NOMO-1 (cell line): ENCODE measurements around the gene MEIS1.
A peak's percentile ranks its signal among the peaks of the same experiment; 100 is the strongest.

Experiments used
- DNase-seq, 2 experiments: peaks; one replicate each; lab custom pipeline; 2025; ENCODE audit not compliant: unreplicated experiment in 2 of 2; lab: John Stamatoyannopoulos, UW

The MEIS1 gene

GRCh38 chr2:66530651-66531050, 95.7 kb downstream of the MEIS1 start:
- DNase-seq: no peak

- no peak for DNase-seq
Measured at GRCh38 chr2:66531155-66531554, 96.2 kb downstream of the MEIS1 start.

GRCh38 chr2:66531567-66531966, 96.6 kb downstream of the MEIS1 start:
- no peak for DNase-seq

GRCh38 chr2:66532972-66533868, 98.3 kb downstream of the MEIS1 start:
- DNase-seq: no peak

GRCh38 chr2:66534461-66534860, 99.5 kb downstream of the MEIS1 start:
- DNase-seq: no peak

GRCh38 chr2:66535574-66536289, 100.8 kb downstream of the MEIS1 start:
- DNase-seq: no peak

GRCh38 chr2:66536290-66536673, 101.4 kb downstream of the MEIS1 start:
- no peak for DNase-seq

GRCh38 chr2:66536997-66537396, 102.1 kb downstream of the MEIS1 start:
- DNase-seq: no peak

GRCh38 chr2:66538291-66538690, 103.4 kb downstream of the MEIS1 start:
- DNase-seq: no peak

GRCh38 chr2:66539452-66539851, 104.5 kb downstream of the MEIS1 start:
- DNase-seq: peak in 1 of 2 experiments; percentile 8

GRCh38 chr2:66541646-66542045, 106.7 kb downstream of the MEIS1 start:
- DNase-seq: no peak

- no peak for DNase-seq
Measured at GRCh38 chr2:66543257-66543767, 108.4 kb downstream of the MEIS1 start.

GRCh38 chr2:66544258-66544657, 109.3 kb downstream of the MEIS1 start:
- DNase-seq: no peak

GRCh38 chr2:66545258-66545657, 110.3 kb downstream of the MEIS1 start:
- no peak for DNase-seq

GRCh38 chr2:66547118-66547517, 112.2 kb downstream of the MEIS1 start:
- DNase-seq: no peak

GRCh38 chr2:66547887-66548286, 113.0 kb downstream of the MEIS1 start:
- no peak for DNase-seq

- DNase-seq: no peak
Measured at GRCh38 chr2:66548422-66548821, 113.5 kb downstream of the MEIS1 start.

- DNase-seq: no peak
Measured at GRCh38 chr2:66550826-66551225, 115.9 kb downstream of the MEIS1 start.

- no peak for DNase-seq
Measured at GRCh38 chr2:66553370-66553769, 118.4 kb downstream of the MEIS1 start.

GRCh38 chr2:66555091-66555490, 120.2 kb downstream of the MEIS1 start:
- no peak for DNase-seq

GRCh38 chr2:66555501-66556324, 120.8 kb downstream of the MEIS1 start:
- DNase-seq: no peak
